AG04450 (cell line): ENCODE results near the gene CDK4. TPM values are rescaled to one million over a fixed set of nuclear protein-coding genes. Genes with fewer than 3 reads are reported as not detected.

ENCODE experiments used
- CTCF ChIA-PET: fragments of 300-600, 350-600 bp; formaldehyde crosslinking; extraction: SDS; loops from one replicate; lab custom pipeline; 2022; ENCODE audit warnings: antibody characterized with exemption, inconsistent platforms; lab: Charles Lee
- POLR2A ChIA-PET: fragments of 350-600 bp; formaldehyde crosslinking; extraction: SDS; loops from one replicate; lab custom pipeline; 2021; ENCODE audit warnings: antibody characterized with exemption, inconsistent platforms; lab: Yijun Ruan, JAX
- DNase-seq: peaks from one replicate; pipeline ENCODE4 v3.0.0-alpha.2; 2011; ENCODE audit warnings: low read depth, low spot score
- H3K27ac ChIP-seq: one replicate; pipeline ENCODE4 v1.5.1; 2012; ENCODE audit warnings: low read depth, low read length, control low read depth
- H3K27me3 ChIP-seq: one replicate; pipeline ENCODE4 v1.6.0; 2012; ENCODE audit warnings: low read length; ENCODE audit not compliant: control insufficient read depth, insufficient read depth
- H3K4me3 ChIP-seq: 2 replicates; pipeline ENCODE4 v1.5.1; 2011; ENCODE audit warnings: mild to moderate bottlenecking, low read depth, low read length, control low read depth
- H3K9me3 ChIP-seq: 2 replicates; pipeline ENCODE4 v1.5.1; 2012; ENCODE audit warnings: low read length; ENCODE audit not compliant: control insufficient read depth, insufficient read depth
- polyA plus RNA-seq: library from polyadenylated mRNA; depleted of rRNA; stranded (reverse); fragments of >200 nt; gene quantifications from 2 replicates; pipeline ENCODE4 v1.2.3, GENCODE V29; 2011
- TF ChIP-seq, protein P1 (sequence below): IDR thresholded peaks from 2 replicates; pipeline ENCODE4 v1.5.1; 2011; ENCODE audit warnings: low read depth, low read length, control low read depth, inconsistent platforms

CDK4 gene
- polyA plus RNA-seq, 1 experiment, result 251 TPM

DNA sequence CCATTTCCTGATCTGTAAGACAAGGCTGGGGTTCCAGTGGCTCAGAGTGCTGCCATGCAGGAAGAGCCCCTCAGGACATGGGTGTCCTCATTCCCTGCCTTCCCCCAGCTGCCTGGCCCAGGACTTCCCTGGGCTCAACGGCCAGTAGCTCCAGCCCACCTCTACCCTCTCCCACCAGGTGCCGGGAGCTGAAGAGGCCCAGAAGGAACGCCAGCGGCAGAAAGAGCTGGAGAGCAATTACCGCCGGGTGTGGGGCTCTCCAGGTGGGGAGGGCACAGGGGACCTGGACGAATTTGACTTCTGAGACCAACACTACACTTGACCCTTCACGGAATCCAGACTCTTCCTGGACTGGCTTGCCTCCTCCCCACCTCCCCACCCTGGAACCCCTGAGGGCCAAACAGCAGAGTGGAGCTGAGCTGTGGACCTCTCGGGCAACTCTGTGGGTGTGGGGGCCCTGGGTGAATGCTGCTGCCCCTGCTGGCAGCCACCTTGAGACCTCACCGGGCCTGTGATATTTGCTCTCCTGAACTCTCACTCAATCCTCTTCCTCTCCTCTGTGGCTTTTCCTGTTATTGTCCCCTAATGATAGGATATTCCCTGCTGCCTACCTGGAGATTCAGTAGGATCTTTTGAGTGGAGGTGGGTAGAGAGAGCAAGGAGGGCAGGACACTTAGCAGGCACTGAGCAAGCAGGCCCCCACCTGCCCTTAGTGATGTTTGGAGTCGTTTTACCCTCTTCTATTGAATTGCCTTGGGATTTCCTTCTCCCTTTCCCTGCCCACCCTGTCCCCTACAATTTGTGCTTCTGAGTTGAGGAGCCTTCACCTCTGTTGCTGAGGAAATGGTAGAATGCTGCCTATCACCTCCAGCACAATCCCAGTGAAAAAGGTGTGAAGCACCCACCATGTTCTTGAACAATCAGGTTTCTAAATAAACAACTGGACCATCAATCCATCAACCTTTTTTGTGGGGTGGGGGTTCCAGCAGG is 31.2 kb downstream of the CDK4 start:
- TF ChIP-seq, protein P1, sequence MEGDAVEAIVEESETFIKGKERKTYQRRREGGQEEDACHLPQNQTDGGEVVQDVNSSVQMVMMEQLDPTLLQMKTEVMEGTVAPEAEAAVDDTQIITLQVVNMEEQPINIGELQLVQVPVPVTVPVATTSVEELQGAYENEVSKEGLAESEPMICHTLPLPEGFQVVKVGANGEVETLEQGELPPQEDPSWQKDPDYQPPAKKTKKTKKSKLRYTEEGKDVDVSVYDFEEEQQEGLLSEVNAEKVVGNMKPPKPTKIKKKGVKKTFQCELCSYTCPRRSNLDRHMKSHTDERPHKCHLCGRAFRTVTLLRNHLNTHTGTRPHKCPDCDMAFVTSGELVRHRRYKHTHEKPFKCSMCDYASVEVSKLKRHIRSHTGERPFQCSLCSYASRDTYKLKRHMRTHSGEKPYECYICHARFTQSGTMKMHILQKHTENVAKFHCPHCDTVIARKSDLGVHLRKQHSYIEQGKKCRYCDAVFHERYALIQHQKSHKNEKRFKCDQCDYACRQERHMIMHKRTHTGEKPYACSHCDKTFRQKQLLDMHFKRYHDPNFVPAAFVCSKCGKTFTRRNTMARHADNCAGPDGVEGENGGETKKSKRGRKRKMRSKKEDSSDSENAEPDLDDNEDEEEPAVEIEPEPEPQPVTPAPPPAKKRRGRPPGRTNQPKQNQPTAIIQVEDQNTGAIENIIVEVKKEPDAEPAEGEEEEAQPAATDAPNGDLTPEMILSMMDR, result no peak
- H3K27me3 ChIP-seq, result no peaks in the 10 kb centered on the region
- no peaks in the 10 kb centered on the region; the same call in 1 of the 2 replicates for H3K9me3 ChIP-seq
- ChIA-PET CTCF (interaction anchor here (1.1 kb wide), 1 partner anchor 137 kb away, joined by 3 read pairs; no protein-coding TSS in a partner anchor), POLR2A (no interaction called here)
- no peak overlapping the region for H3K27ac ChIP-seq
- DNase-seq, result no peak
- H3K4me3 ChIP-seq, result no peak overlapping the region

DNA sequence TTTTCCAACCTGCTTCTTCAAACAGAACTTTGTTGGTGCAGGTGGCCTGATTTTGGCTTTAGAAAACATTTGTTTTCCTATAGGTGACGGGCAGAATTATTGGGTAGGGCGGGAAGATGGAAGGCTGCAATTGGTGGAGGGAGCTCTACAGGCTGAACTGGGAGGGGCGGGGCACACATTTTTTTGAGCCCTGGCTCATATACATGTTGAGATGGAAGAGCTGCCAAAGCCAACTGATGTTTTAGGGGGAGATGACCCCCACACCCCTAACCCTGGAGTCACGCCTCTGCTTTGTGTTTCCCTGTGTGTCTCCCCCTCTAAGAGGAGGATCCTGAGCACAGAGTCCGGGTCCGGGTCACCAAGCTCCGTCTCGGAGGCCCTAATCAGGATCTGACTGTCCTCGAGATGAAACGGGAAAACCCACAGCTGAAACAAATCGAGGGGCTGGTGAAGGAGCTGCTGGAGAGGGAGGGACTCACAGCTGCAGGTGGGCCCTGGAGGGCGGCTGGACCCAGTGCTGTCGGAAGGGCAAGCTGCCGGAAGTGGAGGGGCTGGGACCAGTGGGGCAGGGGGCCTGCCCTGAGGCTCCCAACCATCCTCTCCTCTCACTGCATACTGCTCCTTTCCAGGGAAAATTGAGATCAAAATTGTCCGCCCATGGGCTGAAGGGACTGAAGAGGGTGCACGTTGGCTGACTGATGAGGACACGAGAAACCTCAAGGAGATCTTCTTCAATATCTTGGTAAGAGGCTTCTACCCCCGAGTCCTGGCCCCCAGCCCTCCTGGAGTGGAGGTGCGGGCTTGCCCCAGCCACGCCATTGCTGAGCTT is 32.1 kb downstream of the CDK4 start:
- DNase-seq, result no peak
- POLR2A ChIA-PET, result no interaction called here
- TF ChIP-seq, protein P1, result no peak

GRCh38 chr12:57718641-57719528 is 33.2 kb downstream of the CDK4 start:
- Histone ChIP-seq H3K4me3 (no peak overlapping the region), H3K27me3 (no peaks in the 10 kb centered on the region), H3K27ac (no peak overlapping the region), H3K9me3 (no peaks in the 10 kb centered on the region; the same call in 1 of the 2 replicates)
- ChIA-PET CTCF (no interaction called here), POLR2A (no interaction called here)
- TF ChIP-seq, protein P1, result no peak
- no peak for DNase-seq

More for the DNA sequence above, 32.1 kb downstream of the CDK4 start:
- CTCF ChIA-PET, result interaction anchor here (1.1 kb wide), 1 partner anchor 136 kb away, joined by 3 read pairs; no protein-coding TSS in a partner anchor
- no peak overlapping the region for H3K27ac ChIP-seq
- no peak overlapping the region for H3K4me3 ChIP-seq
- H3K9me3 ChIP-seq, result no peaks in the 10 kb centered on the region; the same call in 1 of the 2 replicates
- no peaks in the 10 kb centered on the region for H3K27me3 ChIP-seq

DNA sequence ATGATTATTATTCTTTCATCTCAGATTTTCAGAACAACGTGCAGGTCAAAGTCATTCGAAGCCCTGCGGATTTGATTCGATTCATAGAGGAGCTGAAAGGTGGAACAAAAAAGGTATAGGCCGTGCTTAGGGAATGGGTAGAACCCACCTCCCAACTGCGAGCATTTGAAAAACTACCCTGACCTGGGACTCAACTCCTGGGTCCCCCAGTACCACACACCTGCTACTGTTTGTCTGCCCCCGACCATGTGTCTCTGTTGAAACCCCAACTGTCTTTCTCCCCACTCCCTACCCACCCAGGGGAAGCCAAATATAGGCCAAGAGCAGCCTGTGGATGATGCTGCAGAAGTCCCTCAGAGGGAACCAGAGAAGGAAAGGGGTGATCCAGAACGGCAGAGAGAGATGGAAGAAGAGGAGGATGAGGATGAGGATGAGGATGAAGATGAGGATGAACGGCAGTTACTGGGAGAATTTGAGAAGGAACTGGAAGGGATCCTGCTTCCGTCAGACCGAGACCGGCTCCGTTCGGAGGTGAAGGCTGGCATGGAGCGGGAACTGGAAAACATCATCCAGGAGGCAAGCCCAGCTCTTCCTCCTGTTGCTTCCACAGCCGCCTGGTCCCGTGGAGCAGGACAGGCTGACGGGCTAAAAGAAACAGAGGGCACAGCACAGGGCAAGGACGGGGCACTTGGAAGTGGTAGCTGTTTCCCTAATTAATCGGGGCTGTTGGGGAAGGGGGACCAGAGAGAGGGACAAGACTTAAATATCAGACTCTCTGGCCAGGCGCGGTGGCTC is 34.1 kb downstream of the CDK4 start:
- Histone ChIP-seq H3K9me3 (no peaks in the 10 kb centered on the region), H3K27ac (no peak overlapping the region), H3K27me3 (no peaks in the 10 kb centered on the region), H3K4me3 (no peak overlapping the region)
- no peak for DNase-seq
- ChIA-PET POLR2A (interaction anchor here (0.6 kb wide), 2 partner anchors 15 to 107 kb away, joined by 4 to 7 read pairs; partner anchors contain the start of gene ARHGEF25), CTCF (no interaction called here)
- TF ChIP-seq, protein P1, result no peak
